GM12801 (cell line): ENCODE results near the gene ZC3H18.

ENCODE experiments used
- CTCF ChIP-seq: IDR thresholded peaks from one replicate; pipeline ENCODE4 v1.5.1; 2011; ENCODE audit warnings: control low read depth; ENCODE audit not compliant: insufficient read length; ENCODE audit errors: extremely low read depth

The ZC3H18 gene

GRCh38 chr16:88618956-88619667, 48.9 kb downstream of the ZC3H18 start:
- no peak for TF ChIP-seq CTCF

- no peak for TF ChIP-seq CTCF
These were observed 49.9 kb downstream of the ZC3H18 start for GRCh38 chr16:88619859-88620815.

GRCh38 chr16:88622125-88622524, 51.9 kb downstream of the ZC3H18 start:
- no peak for TF ChIP-seq CTCF

- TF ChIP-seq CTCF = no peak
These were observed 52.7 kb downstream of the ZC3H18 start for GRCh38 chr16:88622866-88623265.

- TF ChIP-seq CTCF = no peak
These were observed 53.7 kb downstream of the ZC3H18 start for GRCh38 chr16:88623858-88624257.

- TF ChIP-seq CTCF = no peak
These were observed 54.3 kb downstream of the ZC3H18 start for GRCh38 chr16:88624481-88624880.

DNA sequence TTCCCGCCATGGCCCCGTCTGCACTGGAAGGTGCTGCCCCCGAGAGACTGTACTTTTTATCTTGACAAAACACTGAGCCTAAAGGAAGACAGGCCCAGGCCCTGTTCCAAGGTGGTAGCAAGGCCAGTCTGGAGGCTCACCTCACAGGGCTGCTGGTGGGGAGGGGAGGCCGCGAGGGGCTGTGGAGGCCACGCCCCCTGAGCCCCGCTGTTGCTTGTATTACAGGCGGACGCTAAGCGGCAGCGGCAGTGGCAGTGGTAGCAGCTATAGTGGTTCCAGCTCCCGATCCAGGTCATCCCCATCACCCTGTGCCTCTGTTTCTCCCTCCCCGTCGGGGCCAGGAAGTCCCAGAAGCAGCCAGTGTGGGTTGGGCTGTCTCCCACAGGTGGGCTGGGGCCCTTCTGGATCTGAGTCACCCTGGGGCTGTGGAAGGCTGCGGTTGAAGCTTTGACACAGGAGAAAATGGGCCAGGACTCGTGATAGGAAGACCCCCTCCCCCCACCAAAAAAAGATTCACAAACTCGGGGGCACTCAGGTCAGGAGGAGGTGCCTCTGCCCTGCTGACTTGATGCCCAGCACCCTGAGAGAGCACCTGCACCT, 54.9 kb downstream of the ZC3H18 start:
- TF ChIP-seq CTCF = no peak
